ACC112 (cell line): ENCODE results near the gene PUM1.

Experiments
- H2AFZ ChIP-seq: fragments of 200-600 bp; sonication (generic); one replicate; pipeline ENCODE4 v1.6.0; 2017; ENCODE audit warnings: antibody characterized with exemption, low read length; ENCODE audit not compliant: unreplicated experiment
- H3K27ac ChIP-seq: fragments of 200-600 bp; sonication (generic); 2 replicates; pipeline ENCODE4 v1.5.1; 2014; ENCODE audit warnings: low read depth, mild to moderate bottlenecking, antibody characterized with exemption, low read length, moderate library complexity
- H3K27me3 ChIP-seq: fragments of 200-600 bp; sonication (generic); 2 replicates; pipeline ENCODE4 v1.6.1; 2014; ENCODE audit warnings: mild to moderate bottlenecking, antibody characterized with exemption, low read length, moderate library complexity, mixed read lengths; ENCODE audit not compliant: insufficient read depth
- H3K36me3 ChIP-seq: fragments of 200-600 bp; sonication (generic); 2 replicates; pipeline ENCODE4 v1.6.1; 2016; ENCODE audit warnings: mild to moderate bottlenecking, antibody characterized with exemption, low read length, moderate library complexity, mixed read lengths; ENCODE audit not compliant: insufficient read depth
- H3K4me1 ChIP-seq: fragments of 200-600 bp; sonication (generic); one replicate; pipeline ENCODE4 v1.6.1; 2016; ENCODE audit warnings: low read length, mixed read lengths; ENCODE audit not compliant: insufficient read depth, unreplicated experiment, control insufficient read depth
- H3K4me3 ChIP-seq: fragments of 200-600 bp; sonication (generic); 2 replicates; pipeline ENCODE4 v1.5.1; 2014; ENCODE audit warnings: mild to moderate bottlenecking, low read depth, low read length
- H3K79me2 ChIP-seq: fragments of 200-600 bp; sonication (generic); one replicate; pipeline ENCODE4 v1.6.0; 2016; ENCODE audit warnings: low read length; ENCODE audit not compliant: control insufficient read depth, unreplicated experiment, insufficient read depth

PUM1 gene

GRCh38 chr1:30890502-30891226, 174.9 kb downstream of the PUM1 start:
- Histone ChIP-seq H2AFZ (no peak overlapping the region), H3K27me3 (no peaks in the 10 kb centered on the region), H3K27ac (no peak overlapping the region), H3K36me3 (no peaks in the 10 kb centered on the region), H3K4me3 (no peak overlapping the region), H3K79me2 (no peaks in the 10 kb centered on the region), H3K4me1 (peaks cover 4% of the 10 kb centered on the region)

GRCh38 chr1:30889511-30889910, 176.0 kb downstream of the PUM1 start:
- no peak overlapping the region for H3K4me3 ChIP-seq
- H3K27ac ChIP-seq: no peak overlapping the region
- H3K4me1 ChIP-seq: peaks cover 4% of the 10 kb centered on the region

GRCh38 chr1:30888975-30889374, 176.5 kb downstream of the PUM1 start:
- no peaks in the 10 kb centered on the region for H3K27me3 ChIP-seq
- no peak overlapping the region for H2AFZ ChIP-seq
- no peak overlapping the region for H3K27ac ChIP-seq
- no peaks in the 10 kb centered on the region for H3K79me2 ChIP-seq
- no peaks in the 10 kb centered on the region for H3K36me3 ChIP-seq
- peaks cover 4% of the 10 kb centered on the region for H3K4me1 ChIP-seq
- H3K4me3 ChIP-seq: no peak overlapping the region

More at GRCh38 chr1:30889511-30889910, 176.0 kb downstream of the PUM1 start:
- no peak overlapping the region for H2AFZ ChIP-seq
- no peaks in the 10 kb centered on the region for H3K36me3 ChIP-seq
- no peaks in the 10 kb centered on the region for H3K79me2 ChIP-seq
- no peaks in the 10 kb centered on the region for H3K27me3 ChIP-seq

- no peaks in the 10 kb centered on the region for H3K79me2 ChIP-seq
- H3K27ac ChIP-seq: no peak overlapping the region
- H3K4me3 ChIP-seq: no peak overlapping the region
- H2AFZ ChIP-seq: no peak overlapping the region
- H3K4me1 ChIP-seq: peaks cover 4% of the 10 kb centered on the region
- no peaks in the 10 kb centered on the region for H3K36me3 ChIP-seq
- H3K27me3 ChIP-seq: no peaks in the 10 kb centered on the region
These were observed 177.1 kb downstream of the PUM1 start for GRCh38 chr1:30888391-30888790.

- no peak overlapping the region for H3K4me3 ChIP-seq
- H3K36me3 ChIP-seq: no peaks in the 10 kb centered on the region
- no peaks in the 10 kb centered on the region for H3K79me2 ChIP-seq
- H3K4me1 ChIP-seq: peaks cover 4% of the 10 kb centered on the region
- H2AFZ ChIP-seq: no peak overlapping the region
- H3K27ac ChIP-seq: no peak overlapping the region
- no peaks in the 10 kb centered on the region for H3K27me3 ChIP-seq
These were observed 177.8 kb downstream of the PUM1 start for GRCh38 chr1:30887485-30888315.

- Histone ChIP-seq H3K79me2 (no peaks in the 10 kb centered on the region), H2AFZ (no peak overlapping the region), H3K27me3 (no peaks in the 10 kb centered on the region)
These were observed 178.6 kb downstream of the PUM1 start for GRCh38 chr1:30886710-30887428.

GRCh38 chr1:30885570-30886522, 179.7 kb downstream of the PUM1 start:
- Histone ChIP-seq H3K79me2 (no peaks in the 10 kb centered on the region), H2AFZ (no peak overlapping the region), H3K4me3 (no peak overlapping the region), H3K27me3 (no peaks in the 10 kb centered on the region), H3K4me1 (no peaks in the 10 kb centered on the region), H3K27ac (no peak overlapping the region), H3K36me3 (no peaks in the 10 kb centered on the region)

More at GRCh38 chr1:30886710-30887428, 178.6 kb downstream of the PUM1 start:
- H3K4me3 ChIP-seq: no peak overlapping the region
- no peaks in the 10 kb centered on the region for H3K36me3 ChIP-seq
- H3K27ac ChIP-seq: no peak overlapping the region
- no peaks in the 10 kb centered on the region for H3K4me1 ChIP-seq

GRCh38 chr1:30884723-30885122, 180.8 kb downstream of the PUM1 start:
- Histone ChIP-seq H3K4me3 (no peak overlapping the region), H2AFZ (no peak overlapping the region), H3K79me2 (no peaks in the 10 kb centered on the region), H3K27me3 (no peaks in the 10 kb centered on the region), H3K36me3 (no peaks in the 10 kb centered on the region), H3K27ac (no peak overlapping the region), H3K4me1 (no peaks in the 10 kb centered on the region)

GRCh38 chr1:30883389-30884172, 181.9 kb downstream of the PUM1 start:
- Histone ChIP-seq H3K36me3 (no peaks in the 10 kb centered on the region), H3K4me1 (no peaks in the 10 kb centered on the region), H2AFZ (no peak overlapping the region), H3K79me2 (no peaks in the 10 kb centered on the region), H3K27ac (no peak overlapping the region), H3K27me3 (no peaks in the 10 kb centered on the region), H3K4me3 (no peak overlapping the region)
